ENCODE data around the gene CEBPA.

Gene CEBPA

DNA sequence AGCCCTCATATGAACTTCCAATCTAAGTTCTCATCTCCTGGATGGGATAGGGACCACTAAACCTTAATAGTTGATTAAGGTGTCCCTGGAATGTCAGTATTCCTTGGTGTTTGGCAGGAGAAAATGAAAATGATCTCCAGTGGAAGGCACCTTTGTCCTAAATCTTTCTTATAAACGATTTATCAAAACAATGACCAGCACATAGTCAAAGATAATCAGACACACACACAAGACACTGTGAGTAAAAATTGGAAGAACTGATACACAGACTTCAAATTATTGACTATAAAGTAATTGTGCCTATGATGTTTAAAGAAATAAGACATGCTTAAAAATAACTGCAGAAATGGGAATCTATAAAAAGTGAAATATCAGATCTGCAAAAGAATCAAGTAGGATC is 13.7 kb downstream of the CEBPA start:
- Mint-ChIP-seq H3K4me1 (peaks cover 4% of the 10 kb centered on the region), H3K27me3 (peaks cover 80% of the 10 kb centered on the region), H3K36me3 (no peaks in the 10 kb centered on the region), H3K9me3 (peaks cover 20% of the 10 kb centered on the region), H3K27ac (no peak overlapping the region), H3K4me3 (no peak overlapping the region)
- ATAC-seq: no peak

DNA sequence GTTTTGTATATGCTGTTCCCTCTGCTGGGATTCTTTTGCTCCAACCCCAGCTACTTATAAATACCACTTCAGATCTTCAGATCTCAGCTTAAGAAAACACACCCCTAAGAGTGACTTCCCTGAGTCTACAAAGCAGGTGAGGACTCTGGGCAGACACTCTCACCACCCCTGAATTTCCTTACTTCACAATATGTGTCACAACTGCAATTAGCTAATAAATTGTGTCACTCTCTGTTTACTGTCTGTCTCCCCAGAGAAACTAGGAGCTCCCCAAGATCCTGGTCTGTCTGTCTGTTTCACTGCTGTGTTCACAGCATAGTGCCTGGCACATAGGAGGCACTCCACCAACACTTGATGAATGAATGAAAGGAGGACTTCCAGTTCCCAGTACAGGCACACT is 14.4 kb downstream of the CEBPA start:
- Mint-ChIP-seq H3K4me1 (no peaks in the 10 kb centered on the region), H3K27ac (no peak overlapping the region), H3K36me3 (no peaks in the 10 kb centered on the region), H3K9me3 (peaks cover 20% of the 10 kb centered on the region), H3K27me3 (peaks cover 77% of the 10 kb centered on the region), H3K4me3 (no peak overlapping the region)
- no peak for ATAC-seq

DNA sequence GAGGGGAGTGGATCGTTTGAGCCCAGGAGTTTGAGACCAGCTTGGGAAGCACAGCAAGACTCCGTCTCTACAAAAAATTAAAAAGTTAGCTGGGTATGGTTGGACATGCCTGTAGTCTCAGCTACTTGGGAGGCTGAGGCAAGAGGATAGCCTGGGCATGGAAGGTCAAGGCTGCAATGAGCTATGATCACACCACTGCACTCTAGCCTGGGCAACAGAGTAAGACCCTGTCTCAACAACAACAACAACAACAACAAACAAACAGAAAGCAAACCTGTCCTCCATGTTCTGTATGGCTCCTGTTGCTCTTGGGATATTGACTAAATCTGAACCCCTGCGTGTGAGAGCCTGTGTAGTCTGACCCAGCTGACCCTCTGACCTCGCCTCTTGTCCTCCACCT is 14.9 kb downstream of the CEBPA start:
- H3K27me3 Mint-ChIP-seq: peaks cover 78% of the 10 kb centered on the region
- no peaks in the 10 kb centered on the region for H3K36me3 Mint-ChIP-seq
- ATAC-seq: no peak
- H3K27ac Mint-ChIP-seq: no peak overlapping the region
- no peak overlapping the region for H3K4me3 Mint-ChIP-seq
- H3K9me3 Mint-ChIP-seq: peaks cover 20% of the 10 kb centered on the region
- no peaks in the 10 kb centered on the region for H3K4me1 Mint-ChIP-seq

DNA sequence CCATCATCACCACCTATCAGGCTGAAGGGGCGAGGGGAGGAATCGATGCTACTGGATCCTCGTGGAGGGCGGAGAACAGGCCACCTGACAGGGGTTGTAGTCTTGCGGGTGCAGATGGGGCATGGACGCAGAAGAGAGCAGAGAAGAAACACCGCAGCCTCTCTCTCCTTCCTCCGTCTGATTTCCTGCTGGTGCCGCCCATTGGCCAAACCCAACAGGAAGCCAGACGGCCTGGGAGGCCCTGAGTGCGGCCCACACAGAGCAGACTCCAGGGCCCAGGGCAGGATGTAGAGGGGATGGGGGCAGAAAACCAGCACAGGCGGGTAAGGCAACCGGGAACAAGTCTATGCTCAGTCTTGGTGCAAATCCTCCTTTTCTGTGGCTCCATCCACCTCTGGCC is 15.4 kb downstream of the CEBPA start:
- peaks cover 78% of the 10 kb centered on the region for H3K27me3 Mint-ChIP-seq
- ATAC-seq: no peak
- no peaks in the 10 kb centered on the region for H3K36me3 Mint-ChIP-seq
- H3K4me1 Mint-ChIP-seq: no peaks in the 10 kb centered on the region
- no peak overlapping the region for H3K27ac Mint-ChIP-seq
- H3K9me3 Mint-ChIP-seq: peaks cover 20% of the 10 kb centered on the region
- no peak overlapping the region for H3K4me3 Mint-ChIP-seq

DNA sequence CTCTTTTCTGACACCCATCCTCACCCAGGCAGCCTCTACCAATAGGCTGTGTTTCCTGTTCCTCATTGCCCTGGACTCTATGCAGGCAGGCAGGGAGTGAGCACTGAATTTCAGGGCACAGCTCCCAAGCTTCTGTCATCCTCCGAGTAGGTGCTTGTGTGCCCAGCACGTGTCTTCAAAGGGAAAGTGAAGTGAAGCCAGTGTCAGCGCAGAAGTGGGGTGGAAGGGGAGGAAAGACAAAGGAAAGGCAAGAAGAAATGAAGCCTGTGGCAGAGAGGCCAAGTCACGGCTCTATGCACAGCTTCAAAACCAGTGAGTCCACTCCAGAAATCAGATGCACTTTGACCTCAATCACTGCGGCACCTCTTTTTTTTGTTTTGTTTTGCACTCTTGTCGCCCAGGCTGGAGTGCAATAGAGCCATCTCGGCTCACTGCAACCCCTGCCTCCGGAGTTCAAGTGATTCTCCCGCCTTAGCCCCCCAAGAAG is 16.9 kb downstream of the CEBPA start:
- H3K27ac Mint-ChIP-seq: no peak overlapping the region
- ATAC-seq: no peak
- no peaks in the 10 kb centered on the region for H3K36me3 Mint-ChIP-seq
- peaks cover 78% of the 10 kb centered on the region for H3K27me3 Mint-ChIP-seq
- peaks cover 20% of the 10 kb centered on the region for H3K9me3 Mint-ChIP-seq
- H3K4me3 Mint-ChIP-seq: no peak overlapping the region
- H3K4me1 Mint-ChIP-seq: peaks cover 10% of the 10 kb centered on the region

DNA sequence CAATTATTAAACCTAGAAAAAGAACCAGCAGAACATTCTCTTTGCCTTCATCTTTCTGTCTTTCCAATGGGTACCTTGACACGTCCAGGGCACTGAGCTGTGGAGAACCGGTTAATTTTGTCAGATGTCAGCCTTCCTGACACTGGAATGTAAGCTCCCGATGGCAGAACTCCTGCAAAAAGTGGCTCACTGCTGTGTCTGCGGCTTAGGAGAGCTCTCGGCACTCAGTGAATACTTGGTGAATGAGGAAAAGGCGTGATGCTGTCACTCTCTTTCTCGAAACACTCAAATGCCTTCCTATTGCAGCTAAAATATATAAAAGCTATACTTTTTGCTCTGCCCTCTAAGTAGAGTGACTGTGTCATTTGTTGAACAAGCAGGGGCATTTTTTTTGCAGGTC is 17.6 kb downstream of the CEBPA start:
- Mint-ChIP-seq H3K9me3 (peaks cover 22% of the 10 kb centered on the region), H3K36me3 (no peaks in the 10 kb centered on the region), H3K27ac (no peak overlapping the region), H3K27me3 (peaks cover 78% of the 10 kb centered on the region), H3K4me1 (peaks cover 17% of the 10 kb centered on the region), H3K4me3 (no peak overlapping the region)
- ATAC-seq: no peak

DNA sequence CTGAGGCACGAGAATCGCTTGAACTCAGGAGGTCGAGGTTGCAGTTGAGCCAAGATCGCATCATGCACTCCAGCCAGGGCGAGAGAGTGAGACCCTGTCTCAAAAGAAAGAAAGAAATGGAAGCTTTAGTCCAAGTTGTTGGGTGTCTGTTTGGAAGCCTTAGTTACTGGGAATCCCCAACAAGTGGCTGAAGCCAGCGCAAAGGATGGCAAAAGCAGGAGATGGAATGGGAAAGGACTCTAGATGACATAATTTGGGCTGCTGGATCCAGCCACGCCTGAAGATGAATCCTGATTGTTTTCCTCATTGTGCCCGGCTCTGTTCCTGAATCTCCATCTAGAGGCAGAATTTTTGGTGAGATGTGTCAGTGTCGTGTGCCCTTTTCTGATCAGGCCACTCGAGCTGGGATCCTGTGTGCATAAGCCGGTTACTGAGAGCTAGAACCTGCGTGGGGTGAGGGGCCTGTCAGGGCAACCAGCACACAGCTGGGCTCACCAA is 18.1 kb downstream of the CEBPA start:
- peaks cover 72% of the 10 kb centered on the region for H3K27me3 Mint-ChIP-seq
- H3K4me1 Mint-ChIP-seq: peaks cover 18% of the 10 kb centered on the region
- H3K4me3 Mint-ChIP-seq: no peak overlapping the region
- no peak for ATAC-seq
- H3K27ac Mint-ChIP-seq: no peak overlapping the region
- no peaks in the 10 kb centered on the region for H3K36me3 Mint-ChIP-seq
- H3K9me3 Mint-ChIP-seq: peaks cover 19% of the 10 kb centered on the region

DNA sequence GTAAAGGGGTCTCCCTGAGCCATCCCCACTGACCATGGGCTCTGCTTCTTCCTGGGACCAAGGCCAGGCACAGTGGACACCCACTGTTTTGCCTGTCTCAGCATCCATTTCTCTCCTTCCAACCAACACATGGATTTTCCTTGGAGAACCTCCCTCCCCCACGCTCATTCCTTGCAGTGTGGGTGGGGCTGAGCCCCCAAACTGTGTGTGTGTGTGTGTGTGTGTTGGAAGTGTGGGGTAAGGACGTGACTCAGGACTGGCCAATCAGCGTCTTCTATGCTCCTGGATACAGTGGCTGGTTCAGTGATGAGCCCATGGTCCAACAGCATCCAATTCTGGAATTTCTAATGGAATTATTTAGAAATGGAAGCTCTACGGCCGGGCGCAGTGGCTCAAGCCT is 18.7 kb downstream of the CEBPA start:
- no peak for ATAC-seq
- Mint-ChIP-seq H3K9me3 (peaks cover 13% of the 10 kb centered on the region), H3K36me3 (no peaks in the 10 kb centered on the region), H3K27ac (no peak overlapping the region), H3K4me3 (no peak overlapping the region), H3K4me1 (peaks cover 18% of the 10 kb centered on the region), H3K27me3 (peaks cover 74% of the 10 kb centered on the region)

DNA sequence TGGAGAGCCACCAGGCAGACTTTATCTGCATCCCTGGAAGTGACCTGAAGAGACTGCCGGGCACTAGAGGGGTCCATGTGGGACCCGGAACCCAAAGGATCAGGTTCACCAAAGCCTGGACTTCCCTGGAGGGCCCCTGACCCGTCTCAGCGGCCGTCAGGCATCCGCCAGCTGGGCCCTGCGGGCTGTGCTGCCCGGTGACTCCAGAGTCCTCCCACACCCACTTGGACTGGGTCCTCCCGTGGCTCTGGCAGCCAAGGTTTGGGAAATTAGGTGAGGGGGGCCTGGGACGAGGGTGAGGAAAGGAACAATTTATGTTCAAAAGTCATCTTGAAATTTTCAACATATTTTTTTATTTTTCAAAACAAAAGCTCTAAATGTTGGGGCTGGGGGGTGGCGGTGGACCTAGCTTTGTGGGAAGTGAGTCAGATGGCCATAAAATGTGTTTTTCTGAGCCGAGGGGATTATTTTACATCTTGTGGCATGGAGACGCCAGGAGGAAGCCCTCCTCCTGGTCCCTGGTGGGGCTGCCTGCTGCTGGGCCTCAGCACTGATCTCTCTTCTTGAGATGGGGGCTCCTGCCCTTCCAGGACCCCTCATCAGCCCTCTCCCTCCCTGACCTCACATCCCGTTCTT is 20.2 kb downstream of the CEBPA start:
- Mint-ChIP-seq H3K9me3 (peaks cover 5% of the 10 kb centered on the region), H3K4me1 (peaks cover 18% of the 10 kb centered on the region), H3K27me3 (peaks cover 69% of the 10 kb centered on the region), H3K36me3 (no peaks in the 10 kb centered on the region), H3K27ac (no peak overlapping the region), H3K4me3 (no peak overlapping the region)
- ATAC-seq: no peak

DNA sequence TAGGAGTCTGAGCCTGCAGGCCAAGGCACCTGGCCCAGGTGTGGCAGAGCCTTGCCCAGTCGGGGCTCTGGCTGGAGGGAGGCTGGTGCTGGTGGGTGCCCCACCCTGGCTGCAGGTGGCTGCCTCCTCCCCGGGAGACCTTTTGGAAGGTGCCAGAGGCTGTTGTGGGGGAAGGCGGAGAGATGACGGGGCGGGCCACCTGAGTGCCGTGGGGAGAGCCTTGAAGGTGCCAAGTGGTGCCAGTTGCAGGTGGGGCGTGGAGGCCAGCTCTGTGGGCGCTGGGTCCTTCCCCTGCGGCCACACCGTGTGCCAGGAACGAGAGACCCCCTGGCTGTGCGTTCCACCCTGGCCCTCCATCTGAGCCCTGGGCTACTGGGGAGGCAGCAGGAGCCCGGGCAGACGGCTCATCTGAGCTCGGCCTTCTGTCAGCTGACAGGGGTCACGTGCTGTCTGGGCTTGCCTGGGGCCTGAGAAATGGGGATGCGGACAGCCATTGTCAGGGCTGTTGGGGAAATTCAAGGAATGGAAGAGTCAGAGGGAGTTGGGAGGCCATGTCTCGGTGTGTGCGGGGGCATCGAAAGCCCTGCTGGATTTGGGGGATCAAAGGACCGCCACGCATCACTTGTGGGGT is 20.9 kb downstream of the CEBPA start:
- H3K4me3 Mint-ChIP-seq: no peak overlapping the region
- ATAC-seq: no peak
- H3K27me3 Mint-ChIP-seq: peaks cover 61% of the 10 kb centered on the region
- peak overlapping the region; percentile 52 for H3K27ac Mint-ChIP-seq
- H3K4me1 Mint-ChIP-seq: peaks cover 18% of the 10 kb centered on the region
- H3K36me3 Mint-ChIP-seq: no peaks in the 10 kb centered on the region
- H3K9me3 Mint-ChIP-seq: peaks cover 2% of the 10 kb centered on the region

DNA sequence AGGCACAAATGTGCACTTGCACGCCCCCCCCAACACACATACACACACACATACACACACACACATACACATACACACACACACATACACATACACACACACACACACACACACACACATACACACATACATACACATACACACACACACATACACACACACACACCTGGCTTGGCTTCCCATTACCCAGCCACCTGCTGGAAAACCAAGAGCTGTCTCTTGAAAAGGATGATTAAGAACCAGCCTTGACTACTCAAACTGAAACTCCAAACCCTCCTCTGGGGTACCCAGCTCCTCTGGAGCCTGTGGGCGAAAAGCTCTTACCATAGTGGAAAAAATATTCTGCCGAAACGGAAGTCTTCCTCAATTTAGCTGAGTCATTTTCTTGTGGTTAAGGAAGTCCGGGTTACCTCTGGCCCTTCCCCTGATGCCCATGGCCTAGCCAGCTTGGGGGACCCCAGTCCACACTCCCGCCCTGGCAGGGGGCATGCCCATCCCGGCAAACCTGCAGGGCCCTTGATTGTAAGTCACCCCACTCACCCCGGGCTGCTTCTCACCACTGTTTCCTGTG is 21.9 kb downstream of the CEBPA start:
- Mint-ChIP-seq H3K4me3 (no peak overlapping the region), H3K27me3 (peaks cover 57% of the 10 kb centered on the region), H3K4me1 (peaks cover 18% of the 10 kb centered on the region), H3K9me3 (peaks cover 2% of the 10 kb centered on the region), H3K27ac (peak overlapping the region; percentile 52), H3K36me3 (no peaks in the 10 kb centered on the region)
- ATAC-seq: peak; percentile 84

DNA sequence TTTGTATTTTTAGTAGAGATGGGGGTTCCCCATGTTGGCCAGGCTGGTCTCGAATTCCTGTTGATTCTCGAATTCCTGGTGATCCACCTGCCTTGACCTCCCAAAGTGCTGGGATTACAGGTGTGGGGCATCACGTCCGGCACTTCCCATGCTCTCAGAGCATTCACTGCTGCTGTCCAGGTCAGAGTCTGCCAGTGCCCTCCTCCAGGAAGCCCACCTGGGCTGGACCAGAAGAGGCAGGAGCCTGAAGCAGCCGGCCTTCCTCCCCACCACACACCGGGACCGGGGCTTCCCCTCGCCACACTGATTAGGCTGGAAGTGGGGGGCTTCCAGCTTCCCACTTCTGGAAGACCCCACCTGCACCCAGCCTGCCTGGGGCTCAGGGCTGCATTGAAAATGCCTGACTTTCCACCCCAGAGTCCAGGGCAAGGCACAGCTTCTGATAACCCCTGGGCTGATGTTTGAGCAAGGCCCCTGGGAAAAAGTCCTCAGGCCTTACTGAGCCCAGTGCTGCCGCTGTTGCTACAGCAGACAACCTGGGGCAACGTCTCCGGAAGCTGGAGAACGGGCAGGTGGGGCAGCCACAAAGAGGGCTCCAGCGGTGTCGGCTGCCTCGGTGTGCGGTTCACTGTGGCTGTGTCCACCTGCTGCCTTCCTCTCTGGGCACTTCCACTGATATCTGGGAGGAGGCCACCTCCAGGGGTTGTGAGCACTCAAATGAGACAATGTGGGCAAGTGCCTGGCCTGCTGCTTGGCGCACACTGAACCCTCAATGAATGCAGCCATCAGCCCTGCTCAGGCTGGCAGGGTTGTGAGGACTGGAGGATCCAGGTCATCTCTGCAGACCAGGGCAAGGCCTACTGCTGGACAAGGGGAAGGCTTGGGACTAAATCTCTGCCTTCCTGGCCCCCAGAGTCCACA is 22.6 kb downstream of the CEBPA start:
- H3K9me3 Mint-ChIP-seq: peaks cover 2% of the 10 kb centered on the region
- H3K27me3 Mint-ChIP-seq: peaks cover 56% of the 10 kb centered on the region
- no peak for ATAC-seq
- peaks cover 18% of the 10 kb centered on the region for H3K4me1 Mint-ChIP-seq
- H3K27ac Mint-ChIP-seq: peak overlapping the region; percentile 52
- no peak overlapping the region for H3K4me3 Mint-ChIP-seq
- H3K36me3 Mint-ChIP-seq: no peaks in the 10 kb centered on the region

DNA sequence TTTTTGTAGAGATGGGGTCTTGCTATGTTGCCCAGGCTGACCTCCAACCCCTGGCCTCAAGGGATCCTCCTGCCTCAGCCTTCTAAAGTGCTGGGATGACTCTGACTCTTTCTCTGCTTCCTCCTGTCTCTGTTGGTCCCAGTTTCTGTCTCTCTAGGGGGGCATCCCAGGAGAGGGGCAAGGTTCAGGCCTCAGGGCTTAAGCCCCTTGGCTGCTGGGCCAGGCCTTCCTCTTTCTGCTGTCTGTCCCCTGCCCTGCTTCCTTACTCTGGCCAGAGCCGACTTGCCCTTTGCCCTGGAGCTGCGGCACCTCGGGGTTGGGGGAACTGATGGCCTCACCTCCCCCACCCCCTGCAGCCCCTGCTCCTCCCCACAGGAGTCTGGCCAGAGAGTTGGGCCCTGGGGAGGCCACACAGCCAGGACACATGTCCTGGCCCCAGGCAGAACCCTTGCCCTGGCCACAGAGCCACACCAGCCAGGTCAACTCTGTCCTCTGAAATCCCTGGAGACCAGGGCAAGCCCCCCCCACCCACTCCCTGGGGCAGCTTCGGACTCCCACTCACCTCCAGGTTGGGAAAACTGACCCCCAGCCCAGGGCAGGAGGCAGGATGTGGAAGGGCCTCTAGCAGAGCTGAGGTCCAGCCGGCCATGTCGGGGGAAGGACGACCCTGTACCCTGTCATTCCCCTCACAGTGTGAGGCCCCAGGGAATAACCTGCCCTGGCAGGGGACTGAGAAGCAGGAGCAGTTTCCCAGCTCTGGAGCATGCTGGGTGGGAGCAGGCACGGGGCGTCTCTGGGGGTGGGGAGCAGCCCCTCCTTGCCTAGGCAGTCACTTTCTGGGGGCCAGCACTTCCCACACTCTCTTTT is 23.7 kb downstream of the CEBPA start:
- Mint-ChIP-seq H3K4me3 (no peak overlapping the region), H3K27me3 (peaks cover 47% of the 10 kb centered on the region), H3K27ac (no peak overlapping the region), H3K36me3 (no peaks in the 10 kb centered on the region), H3K9me3 (peaks cover 2% of the 10 kb centered on the region), H3K4me1 (peaks cover 25% of the 10 kb centered on the region)
- no peak for ATAC-seq

DNA sequence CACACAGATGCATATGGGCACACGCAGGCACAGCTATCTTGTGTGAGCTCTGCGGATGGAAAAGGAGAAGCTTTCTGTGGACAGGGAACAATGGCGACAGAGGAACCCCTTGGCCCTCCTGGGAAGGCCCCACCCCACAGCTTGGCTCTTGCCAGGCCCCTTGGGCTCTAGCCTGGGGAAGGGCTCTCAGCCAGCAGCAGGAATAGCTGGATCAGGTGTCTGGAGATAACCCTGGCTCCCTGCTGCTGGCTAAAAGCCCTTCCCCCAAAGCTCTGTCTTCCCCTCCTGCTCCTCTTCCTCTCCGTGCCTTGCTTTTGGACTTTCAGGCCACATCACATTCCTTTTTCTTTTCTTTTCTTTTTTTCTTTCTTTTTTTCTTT is 24.3 kb downstream of the CEBPA start:
- peaks cover 49% of the 10 kb centered on the region for H3K27me3 Mint-ChIP-seq
- peaks cover 2% of the 10 kb centered on the region for H3K9me3 Mint-ChIP-seq
- no peak overlapping the region for H3K4me3 Mint-ChIP-seq
- H3K27ac Mint-ChIP-seq: no peak overlapping the region
- peaks cover 30% of the 10 kb centered on the region for H3K4me1 Mint-ChIP-seq
- no peaks in the 10 kb centered on the region for H3K36me3 Mint-ChIP-seq
- no peak for ATAC-seq
